WTC11 (cell line): Measurements from ENCODE around the gene ENTPD1.

Experiments
- CTCF ChIP-seq: fragments of 200-600 bp; IDR thresholded peaks from 2 replicates; pipeline ENCODE4 v1.8.0; 2022; ENCODE audit warnings: antibody characterized with exemption
- JUN ChIP-seq: sonication (generic); formaldehyde crosslinking; IDR thresholded peaks from 2 replicates; pipeline ENCODE4 v1.8.0; 2023; ENCODE audit warnings: mild to moderate bottlenecking, missing genetic modification reagents
- KAT7 ChIP-seq: sonication (generic); formaldehyde crosslinking; IDR thresholded peaks from 2 replicates; pipeline ENCODE4 v1.8.1; 2023; ENCODE audit warnings: missing genetic modification reagents, mild to moderate bottlenecking, borderline replicate concordance
- NFYB ChIP-seq: sonication (generic); formaldehyde crosslinking; conservative IDR thresholded peaks from 2 replicates; pipeline ENCODE4 v1.8.0; 2022; ENCODE audit warnings: low read depth, missing genetic modification reagents
- ZBTB21 ChIP-seq: sonication (generic); formaldehyde crosslinking; IDR thresholded peaks from 2 replicates; pipeline ENCODE4 v1.8.1; 2023; ENCODE audit warnings: mild to moderate bottlenecking, missing genetic modification reagents, borderline replicate concordance

- no peak for TF ChIP-seq ZBTB21 (CRISPR knock-in tag)
- no peak for TF ChIP-seq KAT7 (CRISPR knock-in tag)
- TF ChIP-seq NFYB (CRISPR knock-in tag): no peak
- no peak for TF ChIP-seq CTCF
- TF ChIP-seq JUN (CRISPR knock-in tag): no peak
These were observed 57.2 kb downstream of the ENTPD1 start for GRCh38 chr10:95813054-95813685.
